Endothelial cell of umbilical vein (primary cell): ENCODE results near the gene GUCY1A1. TPM values are rescaled to one million over a fixed set of nuclear protein-coding genes. Genes with fewer than 3 reads are reported as not detected.

Source experiments
- BruUV-seq: library from RNA; stranded (reverse); fragments of 400-500 nt; replicated peaks from 2 replicates; lab custom pipeline; 2021; lab: Mats Ljungman, UMichigan
- CTCF ChIA-PET: fragments of 300-600, 350-600 bp; sonication (Branson Sonifier 250); formaldehyde crosslinking; loops from one replicate; lab custom pipeline; 2021; ENCODE audit warnings: antibody characterized with exemption, inconsistent platforms; lab: Charles Lee
- POLR2A ChIA-PET: fragments of 300-600, 350-600 bp; sonication (Branson Sonifier 250); formaldehyde crosslinking; loops from one replicate; lab custom pipeline; 2021; ENCODE audit warnings: antibody characterized with exemption, inconsistent platforms; lab: Charles Lee
- DNase-seq: peaks from one replicate; pipeline ENCODE4 v3.0.0-alpha.2; 2011; ENCODE audit warnings: low read depth, low spot score
- FAIRE-seq: peaks from 2 replicates; lab custom pipeline; 2011; peaks lifted over from hg19 to GRCh38; lab: Jason Lieb, UNC
- H2AFZ ChIP-seq: 2 replicates; pipeline ENCODE4 v1.6.0; 2012; ENCODE audit warnings: low read depth, low read length, control low read depth, inconsistent platforms
- H3K27ac ChIP-seq: 2 replicates; pipeline ENCODE4 v1.5.1; 2011; ENCODE audit warnings: low read depth, mild to moderate bottlenecking, control low read depth, low read length, moderate library complexity; ENCODE audit not compliant: insufficient read depth
- H3K27me3 ChIP-seq, 2 experiments: 2 replicates each; pipeline versions ENCODE4 v1.6.0 to v1.6.1; 2011; ENCODE audit warnings: low read length in 2 of 2, mixed read lengths in 1 of 2; ENCODE audit not compliant: control insufficient read depth in 2 of 2, insufficient read depth in 2 of 2
- H3K36me3 ChIP-seq, 2 experiments: 2 replicates in 1 of 2; 3 replicates in 1 of 2; pipeline ENCODE4 v1.5.1; 2011; ENCODE audit warnings: low read length in 2 of 2, mild to moderate bottlenecking in 1 of 2, moderate library complexity in 1 of 2; ENCODE audit not compliant: control insufficient read depth in 2 of 2, insufficient read depth in 2 of 2; ENCODE audit errors: extremely low read depth in 1 of 2
- H3K4me1 ChIP-seq: 3 replicates; pipeline ENCODE4 v1.5.1; 2011; ENCODE audit warnings: mild to moderate bottlenecking, low read length; ENCODE audit not compliant: control insufficient read depth, insufficient read depth; ENCODE audit errors: extremely low read depth
- H3K4me2 ChIP-seq: 2 replicates; pipeline ENCODE4 v1.6.1; 2011; ENCODE audit warnings: low read length, control low read depth, mixed read lengths; ENCODE audit not compliant: insufficient read depth
- H3K4me3 ChIP-seq, 3 experiments: fragments of 200-600 bp in 1 of 3; sonication (generic), shearing (Covaris generic) in 1 of 3; replicated peaks in 1 of 3; 2 replicates each; pipeline ENCODE4 v1.5.1; 2011 to 2016; ENCODE audit warnings: control low read depth in 3 of 3, low read length in 3 of 3, mild to moderate bottlenecking in 2 of 3, inconsistent platforms in 1 of 3, low read depth in 1 of 3, moderate library complexity in 1 of 3; ENCODE audit not compliant: insufficient read depth in 1 of 3
- H3K79me2 ChIP-seq: 2 replicates; pipeline ENCODE4 v1.6.0; 2012; ENCODE audit warnings: low read length, inconsistent platforms; ENCODE audit not compliant: control insufficient read depth, insufficient read depth
- H3K9ac ChIP-seq: replicated peaks from 2 replicates; pipeline ENCODE3; 2011; ENCODE audit warnings: low read length, control low read depth; ENCODE audit not compliant: insufficient read depth; ENCODE audit errors: extremely low read depth
- H3K9me1 ChIP-seq: replicated peaks from 3 replicates; pipeline ENCODE4 v1.6.0; 2011; ENCODE audit warnings: mild to moderate bottlenecking, low read length; ENCODE audit not compliant: control insufficient read depth, insufficient read depth; ENCODE audit errors: extremely low read depth
- H3K9me3 ChIP-seq: replicated peaks from 2 replicates; pipeline ENCODE4 v1.5.1; 2012; ENCODE audit warnings: low read length, inconsistent platforms; ENCODE audit not compliant: control insufficient read depth, insufficient read depth
- H4K20me1 ChIP-seq: replicated peaks from 2 replicates; pipeline ENCODE3; 2011; ENCODE audit warnings: mild to moderate bottlenecking, low read length; ENCODE audit not compliant: control insufficient read depth, insufficient read depth; ENCODE audit errors: extremely low read depth
- CTCF ChIP-seq, 2 donors: IDR thresholded peaks; 1 replicate in 1 of 2; 2 replicates in 1 of 2; pipeline ENCODE4 v1.5.1; 2011; ENCODE audit warnings: low read length in 2 of 2, mild to moderate bottlenecking in 2 of 2, moderate library complexity in 2 of 2, control low read depth in 1 of 2, inconsistent platforms in 1 of 2, low read depth in 1 of 2; ENCODE audit not compliant: insufficient read depth in 1 of 2; ENCODE audit errors: extremely low read depth in 1 of 2
- GATA2 ChIP-seq: IDR thresholded peaks from 2 replicates; pipeline ENCODE4 v1.7.0; 2011; ENCODE audit warnings: low read depth, mild to moderate bottlenecking, moderate library complexity, mixed read lengths, low read length; ENCODE audit not compliant: insufficient read length, insufficient read depth
- JUN ChIP-seq: IDR thresholded peaks from 2 replicates; pipeline ENCODE4 v1.6.1; 2011; ENCODE audit warnings: borderline replicate concordance, low read depth; ENCODE audit not compliant: insufficient read length, insufficient read depth
- MAX ChIP-seq: IDR thresholded peaks from 2 replicates; pipeline ENCODE4 v1.6.1; 2011; ENCODE audit not compliant: insufficient read depth, insufficient read length
- MYC ChIP-seq: IDR thresholded peaks from one replicate; pipeline ENCODE4 v1.6.1; 2011; ENCODE audit warnings: mild to moderate bottlenecking, low read depth, low read length
- POLR2A ChIP-seq: IDR thresholded peaks from 2 replicates; pipeline ENCODE4 v1.6.1; 2012; ENCODE audit warnings: low read depth, mild to moderate bottlenecking, control low read depth, low read length
- POLR2AphosphoS5 ChIP-seq: IDR thresholded peaks from 2 replicates; pipeline ENCODE4 v1.6.1; 2012; ENCODE audit warnings: low read depth, mild to moderate bottlenecking, control low read depth, low read length, moderate library complexity; ENCODE audit not compliant: insufficient read depth
- dilution Hi-C: fragments of 300-500 bp; cut with MboI; formaldehyde crosslinking; loops from one replicate; pipeline ENCODE4 v1.15.0; 2019; ENCODE audit warnings: low sequenced_read_pairs; ENCODE audit not compliant: extremely low pct_ligation_motif_present
- intact Hi-C: fragments of 100-400 bp; cut with micrococcal nuclease; formaldehyde crosslinking; loops from one replicate; pipeline ENCODE4 v1.10.0; 2022
- polyA plus RNA-seq, 4 experiments: library from polyadenylated mRNA; depleted of rRNA in 3 of 4; stranded (reverse) in 3 of 4; unstranded in 1 of 4; fragments of >200 nt; gene quantifications; 2 replicates each; pipeline versions ENCODE4 v1.2.1 to v1.2.3, GENCODE V29; 2011 to 2012; ENCODE audit warnings: missing spikeins in 1 of 4
- total RNA-seq: library from RNA; stranded (reverse); gene quantifications from 2 replicates; pipeline ENCODE4 v1.2.3, GENCODE V29; 2021

The GUCY1A1 gene
- total and polyA plus RNA-seq, 2 donors (not counting 3 experiments of a cell fraction or from before 2014, with no cell fraction given) = 1.3 to 4.4 TPM

DNA sequence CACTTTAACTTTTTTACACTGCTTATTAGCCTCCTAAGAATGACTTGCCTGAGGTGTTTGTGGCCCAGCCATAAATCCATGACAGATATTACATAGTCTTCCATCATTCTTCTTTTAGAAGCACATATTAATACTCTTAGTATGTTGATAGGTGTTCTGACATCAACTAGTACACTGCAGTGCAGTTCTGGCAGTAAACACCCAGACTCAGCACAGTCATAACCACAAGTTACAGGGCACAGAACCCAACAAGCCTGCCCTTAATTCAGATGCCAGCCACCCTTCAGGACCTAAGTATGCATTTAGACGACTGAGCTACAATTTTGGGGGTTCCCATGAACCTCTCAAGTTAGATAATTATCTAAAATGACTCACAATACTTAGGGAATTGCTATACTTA is 55.7 kb downstream of the GUCY1A1 start:
- H3K79me2 ChIP-seq = no peaks in the 10 kb centered on the region
- no peak overlapping the region for H3K27ac ChIP-seq
- CTCF ChIA-PET = no interaction called here
- H4K20me1 ChIP-seq = no peaks in the 10 kb centered on the region
- no peaks in the 10 kb centered on the region for H3K4me1 ChIP-seq
- FAIRE-seq = no peak
- no peak for DNase-seq
- no peaks in the 10 kb centered on the region for H3K9me3 ChIP-seq
- no peak overlapping the region for H3K9ac ChIP-seq
- TF ChIP-seq CTCF (IDR thresholded peaks at IDR 0.05; ENCODE audit: extremely low read depth in 1 of 2, insufficient read depth in 1 of 2, low read depth in 1 of 2, low read length in 2 of 2) = no peak
- BruUV-seq = no TSS peak
- H2AFZ ChIP-seq = no peak overlapping the region
- H3K27me3 ChIP-seq = no peaks in the 10 kb centered on the region
- dilution Hi-C loops (no loop called here), intact Hi-C loops (no loop called here)
- no peaks in the 10 kb centered on the region for H3K36me3 ChIP-seq
- no peak overlapping the region for H3K4me2 ChIP-seq
- H3K4me3 ChIP-seq = no peak overlapping the region
- no peaks in the 10 kb centered on the region for H3K9me1 ChIP-seq
- POLR2A ChIA-PET = no interaction called here

GRCh38 chr4:155722816-155723499 is 56.3 kb downstream of the GUCY1A1 start:
- Histone ChIP-seq H3K36me3 (no peaks in the 10 kb centered on the region), H3K4me2 (no peak overlapping the region), H3K9me1 (no peaks in the 10 kb centered on the region), H4K20me1 (no peaks in the 10 kb centered on the region), H3K27me3 (no peaks in the 10 kb centered on the region), H3K27ac (no peak overlapping the region), H2AFZ (no peak overlapping the region), H3K4me3 (no peak overlapping the region), H3K9me3 (no peaks in the 10 kb centered on the region), H3K4me1 (no peaks in the 10 kb centered on the region), H3K79me2 (no peaks in the 10 kb centered on the region), H3K9ac (no peak overlapping the region)
- POLR2A ChIA-PET = no interaction called here
- no TSS peak for BruUV-seq
- DNase-seq (no peak), FAIRE-seq (no peak)
- dilution Hi-C loops (no loop called here), intact Hi-C loops (no loop called here)
- CTCF ChIA-PET = interaction anchor here (0.6 to 1.6 kb wide), 2 partner anchors 130 to 194 kb away, joined by 3 read pairs; no protein-coding TSS in a partner anchor
- TF ChIP-seq CTCF (IDR thresholded peaks at IDR 0.05; ENCODE audit: extremely low read depth in 1 of 2, insufficient read depth in 1 of 2, low read depth in 1 of 2, low read length in 2 of 2) = no peak
- TF ChIP-seq JUN = no peak
- no peak for TF ChIP-seq POLR2A
- no peak for TF ChIP-seq GATA2
- no peak for TF ChIP-seq POLR2AphosphoS5
- TF ChIP-seq MAX = no peak
- no peak for TF ChIP-seq MYC
